Left ventricle myocardium inferior (tissue), 1 donor: ENCODE data around the gene PPP1R10. TPM values are rescaled to one million over a fixed set of nuclear protein-coding genes. Genes with fewer than 3 reads are reported as not detected.

ENCODE experiments used
- DNase-seq: peaks from one replicate; pipeline ENCODE4 v3.0.0-alpha.2; 2020
- H3K27ac ChIP-seq: fragments of 200-600 bp; replicated peaks from 2 replicates; pipeline ENCODE4 v1.8.0; 2021
- H3K27me3 ChIP-seq: fragments of 200-600 bp; 2 replicates; pipeline ENCODE4 v1.8.0; 2021; ENCODE audit warnings: low read depth
- H3K36me3 ChIP-seq: fragments of 200-600 bp; 2 replicates; pipeline ENCODE4 v1.8.0; 2021
- H3K4me1 ChIP-seq: fragments of 200-600 bp; 2 replicates; pipeline ENCODE4 v1.8.0; 2021
- H3K4me3 ChIP-seq: fragments of 200-600 bp; 2 replicates; pipeline ENCODE4 v1.8.0; 2021; ENCODE audit warnings: mild to moderate bottlenecking, moderate library complexity
- H3K9me3 ChIP-seq: fragments of 200-600 bp; replicated peaks from 2 replicates; pipeline ENCODE4 v1.8.0; 2021
- CTCF ChIP-seq: fragments of 200-600 bp; IDR thresholded peaks from 2 replicates; pipeline ENCODE4 v1.8.0; 2021; ENCODE audit warnings: antibody characterized with exemption, mild to moderate bottlenecking, borderline replicate concordance
- intact Hi-C: fragments of 100-400 bp; cut with micrococcal nuclease; formaldehyde crosslinking; loops from one replicate; pipeline ENCODE4 v1.11.0; 2022
- total RNA-seq: library from RNA; stranded (reverse); fragmentation: NEBNext Ultra II Directional; extraction: Animal tissue kit (Norgen Biotek cat#: 25700); gene quantifications from one replicate; pipeline ENCODE4 v1.2.1, GENCODE V29; 2021
- donor health status: DM: no; HTN: yes; CAD: no; lungs with severe emphysema.

The PPP1R10 gene
- total RNA-seq, 1 donor from 2014 or later, result 31.5 TPM

GRCh38 chr6:30610065-30610464 lies 7.0 kb downstream of the PPP1R10 start:
- peak overlapping the region; percentile 23 for H3K27ac ChIP-seq

GRCh38 chr6:30603961-30604360 lies 13.1 kb downstream of the PPP1R10 start:
- H3K27ac ChIP-seq, result no peak overlapping the region
- intact Hi-C loops, result no loop called here
- no peak for DNase-seq
- H3K36me3 ChIP-seq, result peaks cover 87% of the 10 kb centered on the region
- no peak overlapping the region for H3K4me3 ChIP-seq
- H3K27me3 ChIP-seq, result no peaks in the 10 kb centered on the region
- peaks cover 15% of the 10 kb centered on the region for H3K4me1 ChIP-seq
- no peaks in the 10 kb centered on the region for H3K9me3 ChIP-seq
- TF ChIP-seq CTCF, result no peak

More at GRCh38 chr6:30610065-30610464, 7.0 kb downstream of the PPP1R10 start:
- Histone ChIP-seq H3K27me3 (no peaks in the 10 kb centered on the region), H3K4me3 (no peak overlapping the region), H3K9me3 (no peaks in the 10 kb centered on the region), H3K36me3 (peaks cover 46% of the 10 kb centered on the region), H3K4me1 (peaks cover 60% of the 10 kb centered on the region)
- TF ChIP-seq CTCF, result no peak
- intact Hi-C loops, result no loop called here
- DNase-seq, result no peak

GRCh38 chr6:30601815-30602641 lies 15.0 kb downstream of the PPP1R10 start:
- DNase-seq, result no peak
- peaks cover 13% of the 10 kb centered on the region for H3K4me1 ChIP-seq
- H3K9me3 ChIP-seq, result no peaks in the 10 kb centered on the region
- intact Hi-C loops, result no loop called here
- H3K27me3 ChIP-seq, result no peaks in the 10 kb centered on the region
- no peak for TF ChIP-seq CTCF
- no peak overlapping the region for H3K27ac ChIP-seq
- peaks cover 68% of the 10 kb centered on the region for H3K36me3 ChIP-seq
- no peak overlapping the region for H3K4me3 ChIP-seq

- intact Hi-C loops, result no loop called here
- no peak overlapping the region for H3K27ac ChIP-seq
- no peak for TF ChIP-seq CTCF
- H3K9me3 ChIP-seq, result no peaks in the 10 kb centered on the region
- peaks cover 13% of the 10 kb centered on the region for H3K4me1 ChIP-seq
- peaks cover 62% of the 10 kb centered on the region for H3K36me3 ChIP-seq
- no peak for DNase-seq
- H3K27me3 ChIP-seq, result no peaks in the 10 kb centered on the region
- H3K4me3 ChIP-seq, result no peak overlapping the region
Measured at GRCh38 chr6:30601436-30601814, 15.6 kb downstream of the PPP1R10 start.

GRCh38 chr6:30600451-30600961 lies 16.5 kb downstream of the PPP1R10 start:
- DNase-seq, result peak; percentile 32
- no peaks in the 10 kb centered on the region for H3K27me3 ChIP-seq

More at GRCh38 chr6:30600451-30600961, 16.5 kb downstream of the PPP1R10 start:
- H3K4me1 ChIP-seq, result peaks cover 13% of the 10 kb centered on the region
- no peak overlapping the region for H3K27ac ChIP-seq
- TF ChIP-seq CTCF, result no peak
- no peaks in the 10 kb centered on the region for H3K9me3 ChIP-seq
- peaks cover 52% of the 10 kb centered on the region for H3K36me3 ChIP-seq
- H3K4me3 ChIP-seq, result no peak overlapping the region
- intact Hi-C loops, result no loop called here
